Activated naive CD4-positive, alpha-beta T cell treated with anti-CD3 and anti-CD28 coated beads for 36 hours (primary cell): Measurements from ENCODE around the gene CELA1. TPM values are rescaled to one million over a fixed set of nuclear protein-coding genes. Genes with fewer than 3 reads are reported as not detected.

ENCODE experiments used
- CTCF ChIA-PET: fragments of 350-600 bp; sonication (Branson Sonifier 250); formaldehyde crosslinking; loops from one replicate; lab custom pipeline; 2021; ENCODE audit warnings: antibody characterized with exemption; lab: Charles Lee
- DNase-seq: peaks from one replicate; pipeline ENCODE4 v3.0.0-alpha.2; 2020
- H3K27ac Mint-ChIP-seq: one replicate; pipeline ENCODE4 v1.8.0; 2021; ENCODE audit warnings: mild to moderate bottlenecking, mixed read lengths
- H3K27me3 Mint-ChIP-seq: one replicate; pipeline ENCODE4 v1.8.0; 2021; ENCODE audit warnings: low read depth, mixed read lengths
- H3K36me3 Mint-ChIP-seq: one replicate; pipeline ENCODE4 v1.8.0; 2021; ENCODE audit warnings: low read depth, mixed read lengths
- H3K4me1 Mint-ChIP-seq: one replicate; pipeline ENCODE4 v1.8.0; 2021; ENCODE audit warnings: low read depth, mixed read lengths
- H3K4me3 Mint-ChIP-seq: one replicate; pipeline ENCODE4 v1.8.0; 2021; ENCODE audit warnings: mild to moderate bottlenecking, moderate library complexity, mixed read lengths
- H3K9me3 Mint-ChIP-seq: one replicate; pipeline ENCODE4 v1.8.0; 2021; ENCODE audit warnings: mixed read lengths
- intact Hi-C: fragments of 100-400 bp; cut with micrococcal nuclease; formaldehyde crosslinking; loops from one replicate; pipeline ENCODE4 v1.15.1; 2023
- total RNA-seq, 2 experiments: library from RNA; stranded (reverse); gene quantifications; one replicate each; pipeline ENCODE4 v1.2.3, GENCODE V29; 2021

CELA1 gene
- total RNA-seq, 2 experiments from 2014 or later = 0.29 TPM; not detected in 1

DNA sequence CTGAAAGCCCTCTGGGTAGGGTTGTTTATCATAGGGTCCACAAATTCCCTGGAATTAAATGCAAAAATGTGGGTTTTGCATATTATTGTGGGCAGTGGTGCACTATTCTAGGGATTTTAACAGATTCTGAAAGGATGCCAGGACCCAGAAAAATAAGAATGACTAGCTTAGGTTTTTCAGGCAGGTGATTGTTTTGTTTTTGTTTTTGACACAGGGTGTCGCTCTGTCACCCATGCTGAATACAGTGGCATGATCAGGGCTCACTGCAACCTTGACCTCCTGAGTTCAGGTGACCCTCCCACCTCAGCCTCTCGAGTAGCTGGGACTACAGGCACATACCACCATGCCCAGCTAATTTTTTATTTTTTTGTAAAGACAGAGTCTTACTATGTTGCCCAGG lies 25.5 kb upstream of the CELA1 start:
- H3K27ac Mint-ChIP-seq = no peak overlapping the region
- intact Hi-C loops = no loop called here
- H3K36me3 Mint-ChIP-seq = peaks cover 21% of the 10 kb centered on the region
- H3K27me3 Mint-ChIP-seq = no peaks in the 10 kb centered on the region
- H3K9me3 Mint-ChIP-seq = no peaks in the 10 kb centered on the region
- H3K4me3 Mint-ChIP-seq = no peak overlapping the region
- H3K4me1 Mint-ChIP-seq = peaks cover 49% of the 10 kb centered on the region
- DNase-seq = no peak
- CTCF ChIA-PET = interaction anchor here (1.0 to 1.5 kb wide), 5 partner anchors 11 to 160 kb away, joined by 3 to 6 read pairs (median 3); no protein-coding TSS in a partner anchor

DNA sequence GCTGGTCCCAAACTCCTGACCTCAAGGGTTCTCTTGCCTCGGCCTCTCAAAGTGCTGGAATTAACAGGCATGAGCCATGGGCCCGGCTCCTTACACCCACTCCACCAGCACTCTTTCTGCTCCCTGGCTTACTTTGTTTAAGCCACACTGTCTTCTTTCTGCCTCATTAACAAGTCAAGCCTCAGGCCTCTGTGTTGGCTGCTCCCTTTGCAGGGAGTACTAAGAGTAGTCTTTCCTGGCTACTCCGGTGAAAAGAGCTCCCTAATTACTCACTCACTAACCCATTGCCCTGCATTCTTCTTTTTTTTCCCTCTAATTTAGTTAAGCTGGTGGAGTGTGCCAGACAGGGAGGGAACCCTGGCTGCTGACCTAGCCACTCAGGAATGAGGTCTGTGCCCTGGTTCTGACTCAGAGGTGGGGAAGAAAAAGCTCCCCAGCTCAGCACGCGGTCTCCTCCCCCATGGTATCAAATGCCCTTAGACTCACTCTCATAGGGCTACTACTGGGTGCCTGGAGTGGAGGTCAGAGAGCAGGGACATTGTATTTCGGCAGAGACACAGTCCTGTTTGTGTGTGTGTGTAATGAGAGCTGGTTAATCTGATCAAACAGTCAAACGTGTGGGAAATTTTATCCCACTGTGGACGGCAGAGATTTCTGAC lies 24.9 kb upstream of the CELA1 start:
- H3K27ac Mint-ChIP-seq = no peak overlapping the region
- H3K9me3 Mint-ChIP-seq = no peaks in the 10 kb centered on the region
- CTCF ChIA-PET = interaction anchor here (1.0 to 1.5 kb wide), 5 partner anchors 12 to 161 kb away, joined by 3 to 6 read pairs (median 3); no protein-coding TSS in a partner anchor
- H3K4me1 Mint-ChIP-seq = peaks cover 49% of the 10 kb centered on the region
- intact Hi-C loops = no loop called here
- H3K36me3 Mint-ChIP-seq = peaks cover 18% of the 10 kb centered on the region
- no peak overlapping the region for H3K4me3 Mint-ChIP-seq
- DNase-seq = no peak
- H3K27me3 Mint-ChIP-seq = no peaks in the 10 kb centered on the region

DNA sequence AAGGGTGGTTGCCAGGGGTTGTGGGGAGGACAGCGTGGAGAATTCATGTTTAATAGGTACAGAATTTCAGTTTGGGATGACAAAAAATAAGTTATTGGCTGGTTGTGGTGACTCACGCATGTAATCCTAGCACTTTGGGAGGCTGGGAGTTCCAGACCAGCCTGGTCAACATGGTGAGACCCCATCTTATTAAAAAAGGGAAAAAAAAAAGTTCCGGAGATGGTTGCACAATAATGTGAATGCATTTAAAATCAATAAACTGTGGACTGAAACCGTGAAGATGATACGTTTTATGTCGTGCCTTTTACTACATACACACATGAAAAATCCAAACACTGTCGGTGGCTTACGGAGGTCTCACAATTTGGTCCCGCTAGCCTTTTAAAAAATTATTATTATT lies 24.2 kb upstream of the CELA1 start:
- H3K4me3 Mint-ChIP-seq = no peak overlapping the region
- CTCF ChIA-PET = no interaction called here
- peaks cover 17% of the 10 kb centered on the region for H3K36me3 Mint-ChIP-seq
- no peaks in the 10 kb centered on the region for H3K27me3 Mint-ChIP-seq
- peaks cover 49% of the 10 kb centered on the region for H3K4me1 Mint-ChIP-seq
- no peaks in the 10 kb centered on the region for H3K9me3 Mint-ChIP-seq
- no peak overlapping the region for H3K27ac Mint-ChIP-seq
- intact Hi-C loops = no loop called here
- no peak for DNase-seq

DNA sequence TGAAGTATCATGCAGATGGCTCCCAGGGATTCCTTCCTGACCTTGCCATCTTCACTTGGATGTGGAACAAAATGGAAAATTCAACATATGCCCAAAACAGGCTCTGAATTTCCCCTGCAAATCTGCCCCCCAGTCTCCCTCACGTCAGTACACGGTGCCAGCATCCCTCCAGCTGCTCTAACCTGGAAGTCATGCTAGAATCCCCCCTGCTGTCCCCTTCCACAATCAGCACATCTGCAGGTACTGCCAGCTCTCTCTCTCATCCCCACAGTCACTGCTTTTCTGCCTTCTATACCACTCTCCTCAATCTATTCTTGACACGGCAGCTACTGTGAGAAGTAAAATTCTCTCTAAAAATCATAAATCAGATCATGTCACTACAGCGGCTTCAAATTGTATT lies 23.1 kb upstream of the CELA1 start:
- CTCF ChIA-PET = interaction anchor here (0.6 to 1.2 kb wide), 2 partner anchors 15 to 19 kb away, joined by 3 read pairs; no protein-coding TSS in a partner anchor
- DNase-seq = no peak
- Mint-ChIP-seq H3K4me3 (peak overlapping the region; percentile 30), H3K9me3 (no peaks in the 10 kb centered on the region), H3K4me1 (peaks cover 44% of the 10 kb centered on the region), H3K36me3 (peaks cover 10% of the 10 kb centered on the region), H3K27ac (peak overlapping the region; percentile 86), H3K27me3 (no peaks in the 10 kb centered on the region)
- intact Hi-C loops = loop anchor here (1.0 to 5.0 kb wide), 9 partner anchors 12 to 852 kb away; no protein-coding TSS in a partner anchor

DNA sequence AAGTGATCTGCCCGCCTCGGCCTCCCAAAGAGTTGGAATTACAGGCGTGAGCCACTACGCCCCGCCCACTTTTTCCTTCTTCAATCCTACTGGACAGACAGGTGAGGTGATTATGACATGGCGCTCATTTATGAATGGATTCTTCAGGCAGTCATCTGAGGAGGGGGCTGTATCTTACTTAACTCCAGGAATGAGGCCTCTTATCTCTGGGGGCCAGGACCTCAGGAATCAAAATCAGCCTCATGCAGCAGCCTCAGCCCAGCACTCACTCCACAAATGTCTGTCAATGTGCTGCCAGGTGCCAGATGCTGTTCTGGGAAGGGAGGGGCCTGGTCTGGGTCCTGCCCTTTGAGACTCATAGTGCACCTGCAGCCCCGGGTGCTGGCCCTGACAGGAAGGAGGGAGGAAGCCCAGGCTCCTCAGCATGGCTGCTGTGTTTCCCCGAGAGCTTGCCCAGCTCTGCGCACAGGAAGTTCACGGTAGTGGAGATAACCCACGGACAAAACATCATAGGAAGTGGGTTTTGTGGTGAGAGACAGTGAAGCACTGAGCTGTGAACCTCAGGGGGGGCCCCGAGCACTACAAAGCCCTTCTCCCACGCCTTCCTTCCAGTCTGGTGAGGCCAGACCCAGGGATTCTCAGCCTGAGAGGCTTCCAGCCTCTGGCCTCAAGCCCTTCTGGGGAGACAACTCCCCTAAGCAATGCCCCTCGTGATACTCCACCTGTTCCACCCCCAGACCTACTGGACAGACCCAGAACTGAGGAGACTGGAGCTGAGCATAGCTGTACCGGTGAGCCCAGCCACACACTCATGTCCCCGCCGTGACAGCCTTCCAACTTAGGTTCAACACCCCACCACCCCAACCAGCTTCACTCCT lies 22.4 kb upstream of the CELA1 start:
- Mint-ChIP-seq H3K27ac (peak overlapping the region; percentile 86), H3K9me3 (no peaks in the 10 kb centered on the region), H3K36me3 (peaks cover 6% of the 10 kb centered on the region), H3K4me1 (peaks cover 41% of the 10 kb centered on the region), H3K4me3 (peak overlapping the region; percentile 37), H3K27me3 (no peaks in the 10 kb centered on the region)
- intact Hi-C loops = loop anchor here (1.0 to 5.0 kb wide), 10 partner anchors 12 to 852 kb away; no protein-coding TSS in a partner anchor
- CTCF ChIA-PET = interaction anchor here (0.6 to 1.3 kb wide), 5 partner anchors 14 to 50 kb away, joined by 3 to 4 read pairs (median 3); no protein-coding TSS in a partner anchor
- peak; percentile 97 for DNase-seq

DNA sequence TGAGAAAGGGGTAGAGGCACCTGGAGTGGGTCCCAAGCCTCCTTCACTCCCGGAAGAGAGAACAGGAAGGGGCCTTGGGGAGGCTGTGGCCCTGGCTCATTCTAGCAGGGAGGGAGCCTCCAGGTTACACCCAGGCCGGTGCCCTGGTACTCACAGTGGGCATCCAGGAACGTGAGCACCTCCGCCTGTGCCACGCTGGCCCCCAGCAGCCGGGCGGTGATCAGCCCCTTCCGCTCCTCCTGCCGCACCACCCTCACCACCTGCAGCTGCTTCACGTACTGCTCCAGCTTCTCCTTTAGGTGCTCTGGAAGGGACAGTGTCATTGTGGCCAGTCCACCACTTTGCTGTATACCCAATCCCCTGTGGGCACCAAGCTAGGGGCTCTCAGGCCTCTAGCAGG lies 18.8 kb upstream of the CELA1 start:
- DNase-seq = no peak
- Mint-ChIP-seq H3K9me3 (no peaks in the 10 kb centered on the region), H3K36me3 (peaks cover 4% of the 10 kb centered on the region), H3K4me3 (no peak overlapping the region), H3K4me1 (peaks cover 21% of the 10 kb centered on the region), H3K27me3 (no peaks in the 10 kb centered on the region), H3K27ac (no peak overlapping the region)
- intact Hi-C loops = loop anchor here (5.0 kb wide), 1 partner anchor 848 kb away; no protein-coding TSS in a partner anchor
- CTCF ChIA-PET = no interaction called here

DNA sequence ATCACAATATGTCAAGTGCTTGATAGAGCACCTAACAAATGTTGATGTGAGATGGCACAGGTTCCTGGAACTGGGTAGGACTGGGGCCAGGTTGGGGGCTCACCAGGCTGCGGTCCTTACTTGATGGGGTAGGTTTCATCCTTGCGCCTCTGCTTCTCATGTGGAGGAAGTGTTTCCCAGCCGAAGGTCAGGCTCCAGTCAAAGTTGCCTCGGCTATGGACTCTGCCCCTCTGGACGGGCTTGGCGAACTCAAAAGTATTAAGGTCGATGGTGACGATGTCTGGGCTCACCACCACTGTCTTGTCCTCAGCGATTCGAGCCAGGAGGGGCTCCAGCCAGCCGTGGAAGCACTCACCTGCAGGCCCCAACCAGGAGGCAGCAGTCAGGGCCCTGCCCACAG lies 17.5 kb upstream of the CELA1 start:
- H3K4me3 Mint-ChIP-seq = no peak overlapping the region
- H3K36me3 Mint-ChIP-seq = peaks cover 4% of the 10 kb centered on the region
- no peak for DNase-seq
- H3K27me3 Mint-ChIP-seq = no peaks in the 10 kb centered on the region
- intact Hi-C loops = no loop called here
- H3K27ac Mint-ChIP-seq = no peak overlapping the region
- peaks cover 10% of the 10 kb centered on the region for H3K4me1 Mint-ChIP-seq
- CTCF ChIA-PET = no interaction called here
- no peaks in the 10 kb centered on the region for H3K9me3 Mint-ChIP-seq

DNA sequence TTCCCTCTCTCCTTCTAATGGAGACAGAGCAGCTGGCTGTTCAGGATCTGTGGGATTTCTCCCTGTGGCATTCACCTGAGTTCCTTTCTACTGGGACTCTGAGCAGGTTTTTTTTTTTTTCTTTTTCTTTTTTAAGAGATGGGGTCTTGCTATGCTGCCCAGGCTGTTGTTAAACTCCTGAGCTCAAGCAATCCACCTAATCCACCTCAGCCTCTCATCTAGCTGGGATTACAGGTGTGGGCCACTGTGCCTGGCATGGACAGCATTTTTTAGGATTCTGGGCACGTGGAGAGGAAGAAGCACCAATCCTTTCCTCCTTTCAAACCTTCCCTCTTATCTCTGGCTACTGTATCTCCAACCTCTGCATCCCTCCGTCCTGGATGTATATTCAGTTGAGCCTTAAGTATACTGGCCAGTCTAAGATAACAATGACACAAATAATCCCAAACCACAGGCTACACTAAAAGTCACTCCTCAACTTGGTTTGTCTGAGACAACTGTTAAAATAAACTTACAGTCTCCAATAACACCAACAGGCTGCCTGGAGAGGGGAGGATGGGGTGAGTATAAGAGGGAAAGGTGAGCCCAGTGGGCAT lies 16.4 kb upstream of the CELA1 start:
- DNase-seq = no peak
- no peak overlapping the region for H3K27ac Mint-ChIP-seq
- intact Hi-C loops = no loop called here
- CTCF ChIA-PET = no interaction called here
- H3K4me3 Mint-ChIP-seq = no peak overlapping the region
- no peaks in the 10 kb centered on the region for H3K9me3 Mint-ChIP-seq
- H3K36me3 Mint-ChIP-seq = peaks cover 7% of the 10 kb centered on the region
- no peaks in the 10 kb centered on the region for H3K27me3 Mint-ChIP-seq
- peaks cover 5% of the 10 kb centered on the region for H3K4me1 Mint-ChIP-seq

DNA sequence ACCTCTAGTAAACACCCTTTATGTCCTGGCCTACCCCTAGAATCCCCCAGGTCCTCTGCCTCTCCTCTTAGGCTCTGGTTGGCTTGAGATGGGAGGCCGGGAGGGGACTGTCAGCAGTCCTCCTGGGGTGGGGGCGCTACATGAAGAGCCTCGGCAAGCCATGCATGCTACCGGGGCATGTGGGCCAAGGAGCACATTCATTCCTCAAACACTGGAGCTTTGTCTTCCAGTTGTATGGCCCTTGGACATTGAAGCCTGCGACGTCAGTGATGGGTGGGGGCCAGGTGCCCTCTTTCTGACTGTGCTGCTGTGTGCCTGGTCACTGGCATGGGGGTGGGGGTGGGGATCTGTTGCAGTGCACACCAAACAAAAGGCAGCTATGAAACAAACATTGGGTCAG lies 15.8 kb upstream of the CELA1 start:
- no peak for DNase-seq
- intact Hi-C loops = no loop called here
- H3K4me3 Mint-ChIP-seq = no peak overlapping the region
- peaks cover 9% of the 10 kb centered on the region for H3K36me3 Mint-ChIP-seq
- CTCF ChIA-PET = no interaction called here
- no peak overlapping the region for H3K27ac Mint-ChIP-seq
- H3K9me3 Mint-ChIP-seq = no peaks in the 10 kb centered on the region
- H3K4me1 Mint-ChIP-seq = peaks cover 9% of the 10 kb centered on the region
- no peaks in the 10 kb centered on the region for H3K27me3 Mint-ChIP-seq

DNA sequence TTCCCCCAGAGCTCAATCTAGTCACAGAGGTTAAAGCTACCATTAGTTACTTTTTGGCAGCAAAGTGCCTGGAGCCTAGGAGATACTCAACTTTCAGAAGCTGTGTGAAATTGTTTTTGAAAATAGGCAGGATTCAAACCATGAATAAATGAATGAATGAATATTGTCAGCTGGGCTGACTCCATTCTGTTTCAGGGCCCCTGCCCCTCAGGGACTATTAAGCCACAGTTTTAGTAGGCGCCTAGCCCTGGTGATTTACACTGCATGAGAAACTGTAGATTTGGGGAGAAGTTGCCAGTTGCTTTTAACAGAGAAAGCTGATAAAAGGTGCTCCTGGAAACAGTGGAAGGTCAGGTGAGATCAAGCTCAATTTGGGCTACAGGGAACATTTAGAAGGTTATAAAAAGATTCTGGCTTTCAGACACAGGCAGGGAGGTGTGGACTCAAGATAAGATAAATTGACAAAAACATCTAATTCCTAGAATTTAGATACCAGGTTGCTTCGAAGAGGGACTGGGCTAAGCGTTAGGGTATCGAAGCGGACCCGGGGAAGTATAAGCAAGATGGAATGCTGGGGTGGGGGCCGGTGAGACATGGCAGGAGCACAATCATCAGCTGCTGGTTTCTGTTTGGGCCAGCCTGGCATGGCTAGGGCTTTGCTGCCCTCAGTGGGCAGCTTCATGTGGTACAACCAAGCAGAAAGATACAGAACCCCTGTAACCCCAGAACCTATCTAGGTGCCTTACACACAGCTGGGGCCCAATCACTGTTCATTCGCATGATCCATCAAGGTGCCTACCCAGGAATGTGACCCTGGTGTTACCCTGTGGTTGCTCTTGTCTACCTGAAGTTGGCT lies 14.9 kb upstream of the CELA1 start:
- H3K4me3 Mint-ChIP-seq = no peak overlapping the region
- no peak overlapping the region for H3K27ac Mint-ChIP-seq
- peaks cover 3% of the 10 kb centered on the region for H3K9me3 Mint-ChIP-seq
- CTCF ChIA-PET = interaction anchor here (1.0 kb wide), 1 partner anchor 20 kb away, joined by 4 read pairs; no protein-coding TSS in a partner anchor
- H3K27me3 Mint-ChIP-seq = no peaks in the 10 kb centered on the region
- H3K36me3 Mint-ChIP-seq = peaks cover 15% of the 10 kb centered on the region
- peaks cover 15% of the 10 kb centered on the region for H3K4me1 Mint-ChIP-seq
- intact Hi-C loops = no loop called here
- DNase-seq = no peak

DNA sequence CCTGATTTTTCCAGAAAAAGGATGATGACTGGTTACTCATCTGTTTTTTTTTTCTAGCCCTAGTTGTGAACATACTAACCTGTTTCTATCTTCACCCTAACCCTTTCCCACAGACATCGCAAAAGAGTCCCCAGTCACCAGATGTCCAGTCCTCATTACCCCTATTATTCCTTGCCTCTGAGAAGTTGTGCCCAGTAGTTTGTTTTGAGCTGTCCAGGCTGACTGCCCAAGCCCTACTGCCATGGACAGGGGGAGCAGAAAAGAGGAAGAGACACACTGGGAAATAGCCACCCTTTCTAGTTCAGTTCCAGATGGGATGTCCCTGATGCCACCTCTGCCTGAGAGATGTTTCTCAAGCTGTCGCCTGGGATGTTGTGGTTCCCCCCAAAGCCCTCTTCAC lies 13.8 kb upstream of the CELA1 start:
- Mint-ChIP-seq H3K4me1 (peaks cover 15% of the 10 kb centered on the region), H3K4me3 (no peak overlapping the region), H3K36me3 (peaks cover 15% of the 10 kb centered on the region), H3K27ac (no peak overlapping the region), H3K27me3 (no peaks in the 10 kb centered on the region), H3K9me3 (peaks cover 3% of the 10 kb centered on the region)
- no peak for DNase-seq
- CTCF ChIA-PET = no interaction called here
- intact Hi-C loops = no loop called here
